ENCODE data around the gene SYT1. TPM values are rescaled to one million over a fixed set of nuclear protein-coding genes. Genes with fewer than 3 reads are reported as not detected.

SYT1 gene
- polyA plus RNA-seq, 5 donors = 2.7 to 6.4 (median 5.0) TPM

- DNase-seq = no peak
Observed at GRCh38 chr12:79434561-79434960, 570.0 kb downstream of the SYT1 start.

GRCh38 chr12:79435742-79436141 lies 571.2 kb downstream of the SYT1 start:
- no peak for DNase-seq

- DNase-seq = no peak
Observed at GRCh38 chr12:79438480-79439174, 574.1 kb downstream of the SYT1 start.

- no peak for DNase-seq
Observed at GRCh38 chr12:79439175-79439825, 574.7 kb downstream of the SYT1 start.

- no peak for DNase-seq
Observed at GRCh38 chr12:79441534-79441933, 577.0 kb downstream of the SYT1 start.

GRCh38 chr12:79442396-79442795 lies 577.8 kb downstream of the SYT1 start:
- DNase-seq = no peak

GRCh38 chr12:79444089-79444488 lies 579.5 kb downstream of the SYT1 start:
- no peak for DNase-seq

GRCh38 chr12:79448816-79449215 lies 584.2 kb downstream of the SYT1 start:
- DNase-seq = no peak

- DNase-seq = no peak
Observed at GRCh38 chr12:79451365-79451764, 586.8 kb downstream of the SYT1 start.

- peak; percentile 4 to 9 for DNase-seq
Observed at GRCh38 chr12:79451978-79452377, 587.4 kb downstream of the SYT1 start.

GRCh38 chr12:79452906-79453305 lies 588.3 kb downstream of the SYT1 start:
- no peak for DNase-seq

GRCh38 chr12:79453820-79454219 lies 589.2 kb downstream of the SYT1 start:
- DNase-seq = no peak

- no peak for DNase-seq
Observed at GRCh38 chr12:79454338-79454843, 589.8 kb downstream of the SYT1 start.

- DNase-seq = no peak
Observed at GRCh38 chr12:79455286-79455685, 590.7 kb downstream of the SYT1 start.

- DNase-seq = no peak
Observed at GRCh38 chr12:79482323-79482722, 617.7 kb downstream of the SYT1 start.

- no peak for DNase-seq
Observed at GRCh38 chr12:79482921-79483320, 618.3 kb downstream of the SYT1 start.

GRCh38 chr12:79486154-79486553 lies 621.6 kb downstream of the SYT1 start:
- DNase-seq = no peak

- no peak for DNase-seq
Observed at GRCh38 chr12:79487386-79488110, 623.0 kb downstream of the SYT1 start.
